SIG-M5 treated with dmso at 0.1 percent for 504 hours (cell line): Measurements from ENCODE around the gene ACO2.
"Not testable (repeated sequence)": the region's sequence is repeated elsewhere in the genome, so short reads cannot be mapped to it uniquely, and the experiment has no call there.

Source experiments
- DNase-seq: peaks from one replicate; lab custom pipeline; 2025; ENCODE audit not compliant: unreplicated experiment; lab: John Stamatoyannopoulos, UW

Gene ACO2

GRCh38 chr22:41447435-41448188 is 21.3 kb upstream of the ACO2 start:
- DNase-seq = peak; percentile 60

- DNase-seq = peak; percentile 99
Observed at GRCh38 chr22:41448189-41448808, 20.6 kb upstream of the ACO2 start.

GRCh38 chr22:41458161-41458728 is 10.7 kb upstream of the ACO2 start:
- no peak for DNase-seq

GRCh38 chr22:41459431-41459830 is 9.5 kb upstream of the ACO2 start:
- DNase-seq = no peak

- DNase-seq = not testable (repeated sequence)
Observed at GRCh38 chr22:41460071-41460470, 8.8 kb upstream of the ACO2 start.

- no peak for DNase-seq
Observed at GRCh38 chr22:41461901-41462300, 7.0 kb upstream of the ACO2 start.

- peak; percentile 67 for DNase-seq
Observed at GRCh38 chr22:41469218-41469851, 418 bp downstream of the ACO2 start.

- DNase-seq = no peak
Observed at GRCh38 chr22:41470886-41471285, 2.0 kb downstream of the ACO2 start.

- no peak for DNase-seq
Observed at GRCh38 chr22:41471568-41471967, 2.7 kb downstream of the ACO2 start.

GRCh38 chr22:41474872-41475451 is 6.0 kb downstream of the ACO2 start:
- DNase-seq = no peak

GRCh38 chr22:41478473-41478872 is 9.6 kb downstream of the ACO2 start:
- no peak for DNase-seq

GRCh38 chr22:41478891-41479521 is 10.1 kb downstream of the ACO2 start:
- peak; percentile 79 for DNase-seq

- no peak for DNase-seq
Observed at GRCh38 chr22:41479671-41480396, 10.9 kb downstream of the ACO2 start.

- DNase-seq = no peak
Observed at GRCh38 chr22:41480397-41480735, 11.4 kb downstream of the ACO2 start.

- DNase-seq = no peak
Observed at GRCh38 chr22:41481131-41481830, 12.4 kb downstream of the ACO2 start.

GRCh38 chr22:41481925-41482318 is 13.0 kb downstream of the ACO2 start:
- DNase-seq = no peak

GRCh38 chr22:41482319-41482935 is 13.5 kb downstream of the ACO2 start:
- DNase-seq = no peak

GRCh38 chr22:41485033-41485432 is 16.1 kb downstream of the ACO2 start:
- no peak for DNase-seq
